Measurements from ENCODE around the gene MAP4K4. TPM values are rescaled to one million over a fixed set of nuclear protein-coding genes. Genes with fewer than 3 reads are reported as not detected.
"Not testable (repeated sequence)": the region's sequence is repeated elsewhere in the genome, so short reads cannot be mapped to it uniquely, and the experiment has no call there.

MAP4K4 gene
- total RNA-seq, 1 donor from 2014 or later = 49.9 TPM

- no peak for DNase-seq (ENCODE audit: low spot score)
Observed at GRCh38 chr2:101904916-101905315, 207.4 kb downstream of the MAP4K4 start.

DNA sequence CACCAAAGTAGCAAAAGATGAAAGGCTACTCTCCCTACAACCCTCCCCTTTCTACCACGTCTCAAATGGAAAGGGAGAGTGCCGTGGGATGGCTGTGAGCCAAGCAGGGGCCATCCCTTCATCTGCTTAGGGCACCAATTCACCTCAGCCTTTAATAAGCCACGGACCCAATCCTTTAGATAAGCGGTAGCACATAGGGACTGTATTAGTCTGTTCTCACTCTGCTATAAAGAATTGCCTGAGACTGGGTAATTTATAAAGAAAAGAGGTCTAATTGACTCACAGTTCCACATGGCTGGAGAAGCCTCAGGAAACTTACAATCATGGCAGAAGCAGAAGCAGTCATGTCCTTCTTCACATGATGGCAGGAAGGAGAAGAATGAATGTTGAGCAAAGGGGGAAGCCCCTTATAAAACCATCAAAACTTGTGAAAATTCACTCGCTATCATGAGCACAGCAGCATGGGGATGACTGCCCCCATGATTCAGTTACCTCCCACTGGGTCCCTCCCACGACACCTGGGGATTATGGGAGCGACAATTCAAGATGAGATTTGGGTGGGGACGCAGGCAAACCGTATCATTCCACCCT is 208.3 kb downstream of the MAP4K4 start:
- no peak for DNase-seq (ENCODE audit: low spot score)

DNA sequence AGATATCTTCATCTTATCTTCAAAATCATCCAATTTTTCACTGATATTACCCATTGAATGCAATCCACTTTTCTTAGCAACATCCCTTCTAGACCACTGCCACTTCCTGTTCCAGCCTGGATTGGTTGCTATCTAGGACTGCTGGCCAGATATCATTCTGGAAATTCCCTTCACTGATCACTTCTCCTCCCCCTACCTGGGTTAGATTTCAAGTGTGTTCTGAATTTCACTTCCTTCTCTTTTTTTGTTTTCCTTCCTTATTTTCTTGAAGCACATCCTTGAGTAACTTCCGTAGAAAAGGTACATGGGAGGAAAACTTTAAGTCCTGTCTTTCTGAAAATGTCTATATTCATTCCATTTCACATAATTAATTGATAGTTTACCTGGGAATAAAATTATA is 212.3 kb downstream of the MAP4K4 start:
- no peak for DNase-seq (ENCODE audit: low spot score)

DNA sequence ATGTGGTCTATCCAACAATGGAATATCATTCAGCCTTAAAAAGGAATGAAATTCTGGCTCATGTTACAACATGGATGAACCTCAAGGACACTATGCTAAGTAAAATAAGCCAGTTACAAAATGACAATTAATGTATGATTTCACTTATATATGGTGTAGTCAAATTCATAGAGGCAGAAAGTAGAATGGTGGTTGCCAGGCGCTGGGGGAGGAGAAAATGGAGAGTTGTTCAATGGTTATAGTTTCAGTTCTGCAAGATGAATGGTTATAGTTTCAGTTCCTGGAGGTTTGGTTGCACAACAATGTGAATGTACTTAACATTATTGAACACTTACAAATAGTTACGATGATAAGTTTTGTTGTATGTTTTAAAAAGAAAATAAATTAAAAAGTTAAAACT is 215.0 kb downstream of the MAP4K4 start:
- DNase-seq (ENCODE audit: low spot score) = no peak

GRCh38 chr2:101921319-101921952 is 223.9 kb downstream of the MAP4K4 start:
- DNase-seq (ENCODE audit: low spot score) = no peak

GRCh38 chr2:101921953-101922325 is 224.4 kb downstream of the MAP4K4 start:
- DNase-seq (ENCODE audit: low spot score) = no peak

DNA sequence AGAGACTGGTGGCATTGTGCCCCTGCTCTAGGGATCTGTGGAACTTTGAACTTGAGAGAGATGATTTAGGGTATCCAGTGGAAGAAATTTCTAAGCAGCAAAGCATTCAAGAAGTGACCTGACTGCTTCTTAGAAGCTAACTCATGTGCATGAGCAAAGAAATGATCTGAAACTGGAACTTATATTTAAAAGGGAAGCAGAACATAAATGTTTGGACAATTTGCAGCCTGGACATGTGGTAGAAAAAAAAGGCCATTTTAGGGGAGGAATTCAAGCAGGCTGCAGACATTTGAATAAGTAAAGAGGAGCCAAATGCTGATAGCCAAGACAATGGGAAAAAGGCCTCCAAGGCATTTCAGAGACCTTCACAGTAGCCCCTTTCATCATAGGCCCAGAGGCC is 226.8 kb downstream of the MAP4K4 start:
- not testable (repeated sequence) for DNase-seq (ENCODE audit: low spot score)

DNA sequence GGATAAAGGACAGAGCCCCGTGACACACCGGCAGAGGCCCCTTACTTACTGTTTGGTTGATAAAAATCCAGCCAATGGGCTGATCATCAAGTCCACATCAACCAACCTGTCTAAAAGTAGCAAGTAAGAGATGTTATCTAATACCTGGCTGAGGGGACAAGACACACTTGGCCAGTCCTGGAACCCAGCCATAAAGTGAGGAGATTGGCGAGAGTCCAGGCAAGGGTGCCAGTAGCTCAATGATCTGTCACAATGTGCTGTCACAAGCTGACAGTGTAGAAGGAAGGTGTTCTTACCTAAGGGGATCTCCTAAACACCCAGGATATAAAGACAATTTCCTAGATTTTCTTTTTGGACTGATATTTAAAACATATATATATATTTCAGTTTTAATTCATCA is 232.5 kb downstream of the MAP4K4 start:
- no peak for DNase-seq (ENCODE audit: low spot score)

DNA sequence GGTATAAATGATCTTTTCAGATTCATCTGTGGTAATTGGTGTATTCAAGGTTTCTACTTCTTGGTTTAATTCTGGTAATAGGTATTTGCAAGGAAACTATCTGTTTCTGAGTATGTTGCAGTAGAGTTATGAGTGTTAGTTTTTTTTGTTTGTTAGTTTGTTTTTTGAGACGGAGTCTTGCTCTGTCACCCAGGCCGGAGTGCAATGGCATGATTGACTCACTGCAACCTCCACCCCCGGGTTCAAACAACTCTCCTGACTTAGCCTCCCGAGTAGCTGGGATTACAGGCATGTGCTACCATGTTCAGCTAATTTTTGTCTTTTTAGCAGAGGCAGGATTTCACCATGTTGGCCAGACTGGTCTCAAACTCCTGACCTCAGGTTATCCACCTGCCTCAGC is 233.3 kb downstream of the MAP4K4 start:
- DNase-seq (ENCODE audit: low spot score) = no peak

- DNase-seq (ENCODE audit: low spot score) = no peak
Observed at GRCh38 chr2:101931402-101931801, 233.9 kb downstream of the MAP4K4 start.

GRCh38 chr2:101935764-101936163 is 238.3 kb downstream of the MAP4K4 start:
- not testable (repeated sequence) for DNase-seq (ENCODE audit: low spot score)

DNA sequence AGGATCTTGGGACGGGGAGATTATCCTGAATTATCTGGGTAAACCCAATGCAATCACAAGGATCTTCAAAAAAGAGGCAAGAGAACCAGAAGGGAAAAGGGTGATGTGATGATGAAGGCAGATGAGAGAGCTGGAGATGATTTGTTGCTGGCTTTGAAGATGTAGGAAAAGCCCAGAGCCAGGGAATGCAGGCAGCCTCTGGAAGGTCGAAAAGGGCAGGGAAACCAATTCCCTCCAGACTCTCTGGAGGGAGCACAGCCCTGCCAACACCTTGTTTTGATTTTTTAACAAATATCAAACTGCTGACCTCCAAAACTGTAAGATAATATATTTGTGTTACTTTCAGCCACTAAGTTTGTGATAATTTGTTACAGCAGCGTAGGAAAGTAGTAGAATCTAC is 245.3 kb downstream of the MAP4K4 start:
- no peak for DNase-seq (ENCODE audit: low spot score)

Other genes starting within 250 kb of the MAP4K4 start
- gene RFX8, start 222.6 kb upstream of the MAP4K4 start, total RNA-seq = not detected

Data from ureter (tissue), 1 donor.